ENCODE data around the gene FGF7. TPM values are rescaled to one million over a fixed set of nuclear protein-coding genes. Genes with fewer than 3 reads are reported as not detected.
"Not testable (repeated sequence)": the region's sequence is repeated elsewhere in the genome, so short reads cannot be mapped to it uniquely, and the experiment has no call there.

The FGF7 gene
- total and polyA plus RNA-seq, 10 donors, result 1.0 to 9.0 (median 1.5) TPM

GRCh38 chr15:49471733-49472132 is 48.7 kb downstream of the FGF7 start:
- Histone ChIP-seq H3K4me3 (no peak overlapping the region), H3K9me3 (no peaks in the 10 kb centered on the region), H3K4me1 (no peaks in the 10 kb centered on the region), H3K27me3 (replicated peaks in 1 of 7) (no peaks in the 10 kb centered on the region), H3K27ac (no peak overlapping the region), H3K36me3 (no peaks in the 10 kb centered on the region)
- intact Hi-C loops (cut with DNase I; ENCODE audit: low total_unique reads), result no loop called here
- no peak for DNase-seq
- 35 to 62% (median 51%) methylated on average over 4 of the region's 4 CpGs for WGBS, 5 donors
- no peak for TF ChIP-seq POLR2AphosphoS5 (IDR thresholded peaks at IDR 0.05)
- TF ChIP-seq CTCF (IDR thresholded peaks at IDR 0.05 in 8 of 11, conservative IDR thresholded peaks at IDR 0.05 in 3 of 11), result no peak
- TF ChIP-seq POLR2A (IDR thresholded peaks at IDR 0.05), result no peak

GRCh38 chr15:49472338-49472737 is 49.3 kb downstream of the FGF7 start:
- Histone ChIP-seq H3K4me1 (no peaks in the 10 kb centered on the region), H3K27ac (no peak overlapping the region), H3K9me3 (no peaks in the 10 kb centered on the region), H3K27me3 (replicated peaks in 1 of 7) (no peaks in the 10 kb centered on the region), H3K4me3 (no peak overlapping the region), H3K36me3 (no peaks in the 10 kb centered on the region)
- no peak for DNase-seq
- TF ChIP-seq POLR2A (IDR thresholded peaks at IDR 0.05), result no peak
- TF ChIP-seq CTCF (IDR thresholded peaks at IDR 0.05 in 8 of 11, conservative IDR thresholded peaks at IDR 0.05 in 3 of 11), result no peak
- no peak for TF ChIP-seq POLR2AphosphoS5 (IDR thresholded peaks at IDR 0.05)
- intact Hi-C loops (cut with DNase I; ENCODE audit: low total_unique reads), result no loop called here
- WGBS, 5 donors, result 84 to 93% (median 89%) methylated on average over 2 of the region's 2 CpGs

- Histone ChIP-seq H3K4me3 (no peak overlapping the region), H3K4me1 (no peaks in the 10 kb centered on the region), H3K36me3 (no peaks in the 10 kb centered on the region), H3K27me3 (replicated peaks in 1 of 7) (no peaks in the 10 kb centered on the region), H3K27ac (no peak overlapping the region), H3K9me3 (no peaks in the 10 kb centered on the region)
- intact Hi-C loops (cut with DNase I; ENCODE audit: low total_unique reads), result no loop called here
- WGBS, 5 donors, result 61 to 79% (median 72%) methylated on average over 1 of the region's 1 CpG
- no peak for TF ChIP-seq POLR2AphosphoS5 (IDR thresholded peaks at IDR 0.05)
- no peak for TF ChIP-seq POLR2A (IDR thresholded peaks at IDR 0.05)
- no peak for TF ChIP-seq CTCF (IDR thresholded peaks at IDR 0.05 in 8 of 11, conservative IDR thresholded peaks at IDR 0.05 in 3 of 11)
- no peak for DNase-seq
Observed at GRCh38 chr15:49473031-49473430, 50.0 kb downstream of the FGF7 start.

- H3K27me3 ChIP-seq (replicated peaks in 1 of 7); H3K9me3 ChIP-seq; intact Hi-C loops (cut with DNase I; ENCODE audit: low total_unique reads); DNase-seq; H3K36me3 ChIP-seq; H3K4me1 ChIP-seq; H3K4me3 ChIP-seq; H3K27ac ChIP-seq: not testable (repeated sequence)
- 80 to 100% (median 85%) methylated on average over 4 of the region's 4 CpGs for WGBS, 5 donors
Observed at GRCh38 chr15:49478021-49478420, 55.0 kb downstream of the FGF7 start.

- H3K36me3 ChIP-seq; H3K27ac ChIP-seq; H3K27me3 ChIP-seq (replicated peaks in 1 of 7); intact Hi-C loops (cut with DNase I; ENCODE audit: low total_unique reads); H3K9me3 ChIP-seq; DNase-seq; H3K4me1 ChIP-seq; H3K4me3 ChIP-seq: not testable (repeated sequence)
Observed at GRCh38 chr15:49478982-49479381, 55.9 kb downstream of the FGF7 start.

- H3K27me3 ChIP-seq (replicated peaks in 1 of 7); DNase-seq; H3K4me1 ChIP-seq; H3K27ac ChIP-seq; intact Hi-C loops (cut with DNase I; ENCODE audit: low total_unique reads); H3K9me3 ChIP-seq; H3K4me3 ChIP-seq; H3K36me3 ChIP-seq: not testable (repeated sequence)
- 69 to 93% (median 76%) methylated on average over 1 of the region's 1 CpG for WGBS, 5 donors
Observed at GRCh38 chr15:49485401-49485800, 62.4 kb downstream of the FGF7 start.
